GM23338 (cell line): ENCODE measurements around the gene LPAR6. TPM values are rescaled to one million over a fixed set of nuclear protein-coding genes. Genes with fewer than 3 reads are reported as not detected.

ENCODE experiments used
- ATAC-seq: fragments of 200-7000 bp; cut with Tn5 transposase; 3 replicates; pipeline ENCODE4 v1.9.1; 2020
- DNase-seq: peaks from one replicate; pipeline ENCODE4 v3.0.0-alpha.2; 2015; ENCODE audit warnings: low spot score
- H2AFZ ChIP-seq: fragments of 200-600 bp; sonication (generic); 2 replicates; pipeline ENCODE4 v1.8.0; 2016; ENCODE audit warnings: antibody characterized with exemption, mild to moderate bottlenecking, moderate library complexity
- H3F3A ChIP-seq: fragments of 200-600 bp; sonication (generic); replicated peaks from 2 replicates; pipeline ENCODE4 v1.8.0; 2017; ENCODE audit warnings: antibody characterized with exemption, mixed run types, low read depth
- H3K27ac ChIP-seq: fragments of 200-600 bp; sonication (generic); 2 replicates; pipeline ENCODE4 v1.6.1; 2016; ENCODE audit warnings: low read depth
- H3K27me3 ChIP-seq: fragments of 200-600 bp; sonication (generic); 2 replicates; pipeline ENCODE4 v1.8.0; 2016; ENCODE audit warnings: mild to moderate bottlenecking, mixed run types, moderate library complexity; ENCODE audit not compliant: insufficient read depth
- H3K36me3 ChIP-seq: fragments of 200-600 bp; sonication (generic); 2 replicates; pipeline ENCODE4 v1.8.0; 2016; ENCODE audit warnings: mild to moderate bottlenecking; ENCODE audit not compliant: insufficient read depth
- H3K4me1 ChIP-seq: fragments of 200-600 bp; sonication (generic); 2 replicates; pipeline ENCODE4 v1.8.0; 2016; ENCODE audit warnings: mild to moderate bottlenecking, moderate library complexity; ENCODE audit not compliant: insufficient read depth
- H3K4me2 ChIP-seq: fragments of 200-600 bp; sonication (generic); 2 replicates; pipeline ENCODE4 v1.7.1; 2017; ENCODE audit warnings: mixed run types
- H3K4me3 ChIP-seq: fragments of 200-600 bp; sonication (generic); 2 replicates; pipeline ENCODE4 v1.6.1; 2016; ENCODE audit warnings: mixed run types
- H3K79me2 ChIP-seq: fragments of 200-600 bp; sonication (generic); replicated peaks from 2 replicates; pipeline ENCODE4 v1.8.0; 2017; ENCODE audit warnings: mild to moderate bottlenecking; ENCODE audit not compliant: insufficient read depth
- H3K9me2 ChIP-seq: fragments of 200-600 bp; sonication (generic); 2 replicates; pipeline ENCODE4 v1.8.0; 2017; ENCODE audit not compliant: insufficient read depth
- H4K20me1 ChIP-seq: fragments of 200-600 bp; sonication (generic); replicated peaks from 2 replicates; pipeline ENCODE4 v1.8.0; 2017; ENCODE audit warnings: mild to moderate bottlenecking; ENCODE audit not compliant: insufficient read depth
- H3K27ac Mint-ChIP-seq: 2 replicates; pipeline ENCODE4 v1.8.0; 2020; ENCODE audit warnings: inconsistent platforms, mild to moderate bottlenecking, moderate library complexity, mixed read lengths
- H3K27me3 Mint-ChIP-seq: 3 replicates; pipeline ENCODE4 v1.8.0; 2022; ENCODE audit warnings: low read depth, mild to moderate bottlenecking, moderate library complexity, mixed read lengths, inconsistent platforms; ENCODE audit not compliant: insufficient read depth, poor library complexity
- H3K36me3 Mint-ChIP-seq: 3 replicates; pipeline ENCODE4 v1.8.0; 2021; ENCODE audit warnings: low read depth, mild to moderate bottlenecking, inconsistent platforms, moderate library complexity, mixed read lengths
- H3K4me1 Mint-ChIP-seq: 3 replicates; pipeline ENCODE4 v1.8.0; 2020; ENCODE audit warnings: mild to moderate bottlenecking, inconsistent platforms, mixed read lengths
- H3K4me3 Mint-ChIP-seq: 3 replicates; pipeline ENCODE4 v1.8.0; 2021; ENCODE audit warnings: moderate library complexity, mild to moderate bottlenecking, inconsistent platforms, mixed read lengths
- H3K9me3 Mint-ChIP-seq: 3 replicates; pipeline ENCODE4 v1.8.0; 2020; ENCODE audit warnings: moderate library complexity, mild to moderate bottlenecking, inconsistent platforms, mixed read lengths
- CREB1 ChIP-seq: fragments of 250-450 bp; sonication (Bioruptor Pico); IDR thresholded peaks from 2 replicates; pipeline ENCODE4 v1.5.0; 2020; ENCODE audit warnings: low read depth, mild to moderate bottlenecking, moderate library complexity
- EZH2 ChIP-seq: fragments of 200-600 bp; sonication (generic); IDR thresholded peaks from one replicate; pipeline ENCODE4 v1.8.0; 2017; ENCODE audit warnings: antibody characterized with exemption, mild to moderate bottlenecking, low read depth; ENCODE audit not compliant: unreplicated experiment
- EZH2phosphoT487 ChIP-seq: fragments of 200-600 bp; sonication (generic); IDR thresholded peaks from one replicate; pipeline ENCODE4 v1.8.1; 2018; ENCODE audit warnings: antibody characterized with exemption; ENCODE audit not compliant: unreplicated experiment
- JUNB ChIP-seq: IDR thresholded peaks from one replicate; pipeline ENCODE4 v1.6.1; 2016; ENCODE audit warnings: antibody characterized with exemption; ENCODE audit not compliant: unreplicated experiment
- NANOG ChIP-seq: IDR thresholded peaks from 2 replicates; pipeline ENCODE4 v1.6.1; 2016; ENCODE audit warnings: antibody characterized with exemption, borderline replicate concordance
- POLR2AphosphoS5 ChIP-seq: IDR thresholded peaks from 2 replicates; pipeline ENCODE4 v1.6.1; 2016; ENCODE audit warnings: antibody characterized with exemption, low read depth
- REST ChIP-seq: IDR thresholded peaks from one replicate; pipeline ENCODE4 v1.6.1; 2018; ENCODE audit warnings: antibody characterized with exemption; ENCODE audit not compliant: unreplicated experiment
- ZNF114 ChIP-seq: fragments of 250-450 bp; sonication (Bioruptor Pico); IDR thresholded peaks from 2 replicates; pipeline ENCODE4 v1.5.0; 2020; ENCODE audit warnings: mild to moderate bottlenecking, moderate library complexity
- ZNF331 ChIP-seq: fragments of 250-450 bp; sonication (Bioruptor Pico); IDR thresholded peaks from 2 replicates; pipeline ENCODE4 v1.5.0; 2020; ENCODE audit warnings: low read depth, mild to moderate bottlenecking, moderate library complexity
- ZNF462 ChIP-seq: fragments of 250-450 bp; sonication (Bioruptor Pico); IDR thresholded peaks from 2 replicates; pipeline ENCODE4 v1.5.0; 2020; ENCODE audit warnings: mild to moderate bottlenecking, moderate library complexity
- polyA plus RNA-seq: library from polyadenylated mRNA; unstranded; fragments of >200 nt; fragmentation: Nextera tagmentation; extraction: Ambion mirVana; gene quantifications from 2 replicates; pipeline ENCODE4 v1.2.1, GENCODE V29; 2016
- total RNA-seq: library from RNA; depleted of rRNA; stranded (reverse); fragments of >200 nt; shearing (Covaris generic); gene quantifications from 2 replicates; pipeline ENCODE4 v1.2.3, GENCODE V29; 2014

Gene LPAR6
- total and polyA plus RNA-seq, 2 experiments from 2014 or later = 1.4 to 2.1 TPM

- no peak for TF ChIP-seq REST
These were observed 29.5 kb downstream of the LPAR6 start (continued) for GRCh38 chr13:48383384-48383783.

GRCh38 chr13:48380581-48380980 lies 32.3 kb downstream of the LPAR6 start:
- Histone ChIP-seq H3K27me3 (no peaks in the 10 kb centered on the region), H3F3A (no peaks in the 10 kb centered on the region), H3K79me2 (no peaks in the 10 kb centered on the region), H3K27ac (no peak overlapping the region), H3K4me2 (no peak overlapping the region), H2AFZ (no peak overlapping the region), H3K36me3 (no peaks in the 10 kb centered on the region), H4K20me1 (no peaks in the 10 kb centered on the region), H3K4me3 (no peak overlapping the region), H3K9me2 (no peaks in the 10 kb centered on the region), H3K4me1 (no peaks in the 10 kb centered on the region)
- Mint-ChIP-seq H3K27me3 (peaks cover 3% of the 10 kb centered on the region), H3K9me3 (no peaks in the 10 kb centered on the region), H3K27ac (no peak overlapping the region), H3K4me3 (no peak overlapping the region), H3K36me3 (no peaks in the 10 kb centered on the region), H3K4me1 (no peaks in the 10 kb centered on the region)
- no peak for TF ChIP-seq JUNB
- TF ChIP-seq POLR2AphosphoS5 = no peak
- TF ChIP-seq ZNF114 (CRISPR knock-in tag) = no peak
- ATAC-seq (no peak), DNase-seq (no peak)

- Histone ChIP-seq H3K36me3 (no peaks in the 10 kb centered on the region), H3K27me3 (no peaks in the 10 kb centered on the region), H3K79me2 (no peaks in the 10 kb centered on the region), H3K27ac (no peak overlapping the region), H3K4me2 (no peak overlapping the region), H3K4me1 (no peaks in the 10 kb centered on the region), H3K4me3 (no peak overlapping the region), H2AFZ (no peak overlapping the region), H4K20me1 (no peaks in the 10 kb centered on the region), H3F3A (no peaks in the 10 kb centered on the region), H3K9me2 (no peaks in the 10 kb centered on the region)
- Mint-ChIP-seq H3K4me1 (no peaks in the 10 kb centered on the region), H3K4me3 (no peak overlapping the region), H3K27me3 (no peaks in the 10 kb centered on the region), H3K27ac (no peak overlapping the region), H3K36me3 (peaks cover 4% of the 10 kb centered on the region; the same call in 2 of the 3 replicates), H3K9me3 (no peaks in the 10 kb centered on the region)
- ATAC-seq (no peak), DNase-seq (no peak)
- no peak for TF ChIP-seq NANOG
- no peak for TF ChIP-seq CREB1
- no peak for TF ChIP-seq EZH2
- TF ChIP-seq JUNB = no peak
- TF ChIP-seq ZNF331 (CRISPR knock-in tag) = no peak
- no peak for TF ChIP-seq POLR2AphosphoS5
- no peak for TF ChIP-seq ZNF462 (CRISPR knock-in tag)
- no peak for TF ChIP-seq EZH2phosphoT487
These were observed 35.1 kb downstream of the LPAR6 start for GRCh38 chr13:48377857-48378256.
